HG03097 (cell line): ENCODE measurements around the gene NRN1.

Experiments used
- ATAC-seq: cut with Tn5 transposase; IDR thresholded peaks from one replicate; pipeline ENCODE4 v1.9.1; 2021; ENCODE audit not compliant: unreplicated experiment, low FRiP score

NRN1 gene

GRCh38 chr6:6002848-6003620 is 3.7 kb downstream of the NRN1 start:
- no peak for ATAC-seq

- no peak for ATAC-seq
Measured at GRCh38 chr6:6002005-6002847, 4.5 kb downstream of the NRN1 start.

GRCh38 chr6:6001443-6001842 is 5.3 kb downstream of the NRN1 start:
- no peak for ATAC-seq

DNA sequence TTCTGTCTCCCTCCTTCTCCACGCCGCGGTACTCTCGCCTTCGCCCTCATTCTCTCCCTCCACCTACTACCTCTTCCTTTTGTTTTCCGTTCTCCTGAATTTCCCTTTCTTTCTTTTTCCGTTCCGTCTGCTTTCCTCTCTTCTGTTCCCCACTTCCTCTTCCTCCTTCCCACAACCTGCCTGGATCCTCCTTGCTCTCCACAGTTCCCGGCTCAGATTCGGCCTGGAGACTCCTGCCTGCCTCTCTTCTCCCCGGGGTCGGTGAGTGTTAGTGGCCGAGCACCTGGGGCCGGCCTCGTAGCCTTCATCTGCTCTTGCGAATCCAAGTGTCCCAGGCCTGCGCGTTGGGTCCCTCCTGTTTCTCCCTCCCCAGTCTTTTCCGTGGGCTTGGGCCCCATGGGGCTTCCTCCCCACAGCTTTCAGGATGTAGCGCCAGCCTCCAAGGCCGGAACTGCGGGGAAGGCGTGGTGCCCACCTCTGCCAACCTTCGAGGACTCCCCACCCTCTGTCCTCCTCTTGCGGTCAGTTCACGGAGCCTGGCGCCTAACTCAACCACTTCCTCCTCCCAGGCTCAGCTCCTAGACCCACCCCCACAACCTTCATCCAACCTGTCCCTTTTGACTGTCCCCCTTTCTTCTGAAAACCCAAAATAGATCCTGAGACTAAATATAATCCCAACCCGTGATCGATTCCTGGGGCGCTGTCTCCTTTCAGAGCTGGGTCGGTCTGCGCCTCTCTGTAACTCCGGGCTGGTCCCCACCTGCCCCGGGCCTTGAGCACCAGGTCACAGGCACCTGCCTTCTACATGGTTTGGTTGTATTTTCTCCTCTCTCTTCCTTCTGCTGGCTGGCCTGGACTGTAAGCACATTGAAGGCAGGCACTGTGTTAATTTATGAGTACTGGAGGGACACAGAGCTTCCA is 6.8 kb downstream of the NRN1 start:
- ATAC-seq, result no peak

DNA sequence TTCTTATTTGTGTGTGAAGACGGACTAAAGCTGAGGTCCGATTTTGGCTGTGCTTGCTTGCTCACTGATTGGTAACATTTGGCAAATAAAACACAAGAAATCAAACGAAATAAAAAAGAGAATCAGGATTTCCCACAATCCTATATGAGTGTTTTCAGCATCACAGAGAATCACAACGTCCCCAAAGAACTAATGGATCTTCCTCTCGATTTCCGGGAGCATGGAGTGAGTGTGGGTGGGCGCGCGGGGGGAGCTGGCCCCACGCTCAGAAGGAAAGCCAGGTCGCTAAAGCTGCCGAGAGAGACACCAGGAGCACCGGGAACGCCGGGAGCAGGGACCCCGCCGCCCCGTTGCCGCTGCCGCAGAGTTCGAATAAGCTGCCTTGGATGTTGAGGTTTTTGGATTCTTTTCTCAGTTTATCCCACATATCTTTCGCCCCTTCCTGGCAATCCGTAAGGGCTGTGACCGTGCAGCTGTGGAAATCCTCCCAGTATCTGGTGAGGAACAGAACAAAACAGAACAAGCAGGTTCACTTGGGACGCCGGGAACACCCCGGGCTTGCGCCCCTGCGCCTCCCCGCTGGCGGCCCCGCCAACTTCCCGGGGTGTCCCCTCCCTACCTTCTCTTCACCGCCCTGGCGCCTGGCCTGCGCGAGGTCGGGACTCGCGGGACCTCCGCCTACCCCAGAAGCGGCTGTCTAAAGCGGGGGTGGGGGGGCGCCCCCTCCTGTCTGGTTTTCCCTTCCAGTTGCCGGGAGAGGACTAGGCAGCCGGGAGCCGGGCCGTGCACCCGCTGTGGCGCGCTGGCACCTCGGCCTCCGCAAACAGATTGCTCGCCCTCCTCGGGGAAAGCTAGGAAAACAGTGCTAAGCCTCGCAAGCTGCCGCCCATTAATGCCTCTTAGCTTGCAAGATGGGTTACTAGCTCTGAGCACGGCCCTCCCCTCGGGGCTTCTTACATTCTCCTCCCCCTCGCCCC is 7.7 kb downstream of the NRN1 start:
- ATAC-seq, result no peak

DNA sequence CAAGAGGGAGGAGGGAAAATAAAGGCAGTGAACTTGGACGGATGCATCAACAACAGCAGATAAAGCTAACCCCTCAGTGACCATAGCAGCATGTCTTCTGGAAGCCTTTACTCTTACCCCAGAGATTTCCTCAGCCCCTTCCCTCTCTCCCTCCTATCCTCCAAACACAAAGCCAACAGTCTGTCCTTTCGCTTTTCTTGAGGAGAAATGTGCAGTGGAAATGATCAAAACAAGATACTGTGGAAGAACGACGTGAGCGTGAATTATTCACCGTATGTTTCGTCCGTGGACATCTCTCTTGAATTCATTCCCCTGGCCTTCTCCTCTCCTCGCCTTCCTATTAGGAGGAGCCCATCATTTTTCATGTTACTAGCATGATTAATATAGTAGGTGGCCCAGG is 8.5 kb downstream of the NRN1 start:
- no peak for ATAC-seq

- no peak for ATAC-seq
Measured at GRCh38 chr6:5997420-5997987, 9.2 kb downstream of the NRN1 start.

DNA sequence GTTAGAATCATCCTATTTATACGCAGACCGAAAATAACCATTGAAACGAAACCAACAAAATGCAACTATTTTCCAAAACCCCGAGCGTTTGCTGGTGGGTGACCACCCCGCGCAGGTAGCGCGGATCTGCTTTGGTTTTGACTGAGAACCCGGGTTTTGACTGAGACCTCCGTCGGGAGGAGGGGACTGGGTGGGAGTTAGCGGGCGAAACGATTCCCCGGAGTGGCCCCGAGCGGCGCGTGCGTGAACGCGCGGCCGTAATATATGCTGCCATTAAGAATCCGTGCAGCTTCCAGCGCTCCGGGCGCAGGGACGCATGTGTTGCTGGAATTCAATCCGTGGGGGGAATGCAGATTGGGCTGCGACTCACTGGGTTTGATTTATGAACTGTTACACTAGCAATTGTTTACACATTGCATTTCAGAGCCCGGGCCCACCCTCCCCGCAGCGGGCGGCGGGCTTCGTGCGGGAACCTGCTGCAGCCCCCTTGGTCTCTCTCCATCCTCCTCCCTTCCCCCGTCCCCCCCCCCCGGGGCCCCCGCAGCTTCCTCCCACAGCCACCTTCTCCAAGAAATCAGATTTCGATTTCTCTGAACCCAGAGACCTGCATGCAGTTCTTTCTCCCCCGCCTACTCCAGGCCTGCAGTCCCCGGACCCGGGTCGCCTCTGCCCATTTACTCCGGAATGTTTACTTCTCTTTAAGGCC is 9.9 kb downstream of the NRN1 start:
- no peak for ATAC-seq

DNA sequence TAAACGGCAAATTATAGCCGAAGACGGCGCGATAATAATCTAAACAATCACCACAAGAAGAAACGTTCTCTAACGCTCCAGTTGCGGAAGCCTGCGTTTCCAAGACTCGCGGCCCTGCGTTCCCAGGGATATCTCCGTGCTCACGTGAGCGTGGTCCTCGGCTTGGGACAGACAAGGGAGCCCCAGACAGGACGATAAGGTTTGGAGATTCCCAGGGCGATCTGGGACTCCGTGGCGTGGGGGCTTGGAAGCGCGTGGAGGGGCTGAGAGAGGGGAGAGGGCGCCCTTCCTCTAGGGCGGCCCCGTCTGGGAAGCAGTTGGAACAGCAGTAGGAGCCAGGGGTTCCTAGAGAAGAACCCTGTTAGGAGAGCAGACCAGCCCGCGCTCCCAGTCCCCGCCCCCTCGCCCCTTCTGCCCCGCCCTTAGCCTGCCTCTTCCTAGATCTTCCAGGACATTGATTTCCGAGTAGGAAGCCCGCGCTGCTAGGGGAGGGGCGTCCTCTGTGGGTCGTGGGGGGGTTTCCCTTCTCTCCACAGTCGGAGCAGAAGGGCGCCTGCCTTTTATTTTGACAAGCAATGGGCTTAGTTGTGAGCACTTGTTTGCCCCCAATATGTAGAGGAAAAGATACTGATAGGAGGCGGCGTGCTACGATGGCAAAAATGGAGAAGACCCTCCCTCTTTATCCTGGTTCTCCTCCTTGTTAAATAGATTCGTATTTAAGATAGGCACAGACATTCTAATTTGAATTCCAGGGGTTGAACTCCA is 10.6 kb downstream of the NRN1 start:
- ATAC-seq, result no peak

- no peak for ATAC-seq
Measured at GRCh38 chr6:5995658-5995948, 11.1 kb downstream of the NRN1 start.

- ATAC-seq, result no peak
Measured at GRCh38 chr6:5994999-5995657, 11.6 kb downstream of the NRN1 start.

DNA sequence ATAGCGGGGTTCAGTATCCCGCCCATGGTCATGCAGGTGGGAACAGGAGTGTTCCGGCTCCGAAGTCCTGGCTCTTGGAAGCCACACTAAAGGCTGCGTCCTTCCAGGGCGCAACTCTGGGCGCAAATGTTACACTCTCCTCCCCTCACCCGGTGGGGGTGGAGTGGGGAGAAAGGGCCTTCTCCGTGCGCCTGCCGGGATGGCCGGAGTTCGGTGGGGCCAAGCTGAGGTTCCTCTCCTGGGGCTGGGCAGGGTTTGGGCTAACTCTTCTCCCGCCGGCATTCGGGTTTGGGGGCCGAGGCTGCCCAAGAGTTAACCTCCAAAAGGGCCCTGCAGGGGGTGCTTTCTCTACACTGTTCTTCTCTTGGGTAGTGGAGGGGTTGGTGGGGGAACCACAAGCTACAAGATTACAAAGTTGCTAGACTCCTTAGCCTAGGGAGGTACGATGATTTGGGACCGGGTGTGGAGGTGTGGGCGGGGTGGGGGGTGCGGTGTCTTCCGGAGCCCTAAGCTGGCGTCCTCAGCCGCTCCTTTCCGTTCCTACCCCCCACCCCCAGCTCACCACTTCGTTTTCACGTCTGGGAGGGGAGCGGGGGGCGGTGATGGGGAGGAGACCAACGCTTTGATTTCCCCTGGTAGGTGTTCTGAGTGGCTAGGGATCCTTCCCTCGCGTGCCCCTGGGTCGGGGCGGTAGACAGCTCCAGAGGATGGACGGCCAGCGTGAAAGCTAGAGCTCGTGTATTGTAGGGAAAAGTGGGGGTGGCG is 12.3 kb downstream of the NRN1 start:
- ATAC-seq, result no peak

- ATAC-seq, result no peak
Measured at GRCh38 chr6:5992551-5993225, 14.0 kb downstream of the NRN1 start.

- ATAC-seq, result no peak
Measured at GRCh38 chr6:5990786-5991185, 15.9 kb downstream of the NRN1 start.

- ATAC-seq, result no peak
Measured at GRCh38 chr6:5989141-5989723, 17.5 kb downstream of the NRN1 start.

DNA sequence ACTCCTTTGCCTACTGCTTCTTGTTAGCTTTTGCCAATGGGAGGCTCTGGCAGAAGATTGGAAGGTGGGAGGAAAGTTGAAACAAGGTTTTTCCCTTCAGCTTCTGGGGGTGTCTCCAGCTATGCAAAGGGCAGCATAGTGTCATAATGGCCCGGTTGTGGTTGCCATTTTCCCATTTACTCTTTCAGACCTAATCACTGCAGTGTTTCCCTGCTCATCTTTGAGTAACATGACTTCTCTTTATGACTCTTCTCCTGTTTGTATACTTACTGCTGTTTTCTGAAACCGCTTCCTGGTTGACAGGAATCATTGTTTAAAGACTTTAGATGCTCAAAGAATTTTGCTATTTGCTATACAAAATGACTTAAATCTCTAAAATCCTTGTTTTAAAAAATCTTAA is 19.9 kb downstream of the NRN1 start:
- ATAC-seq, result no peak
